Measurements from ENCODE around the gene VPS29.

VPS29 gene

GRCh38 chr12:110444455-110444854 lies 57.5 kb downstream of the VPS29 start:
- no peak for DNase-seq
